GM21825 (cell line): ENCODE results near the gene PHTF1.

Experiments
- ATAC-seq: cut with Tn5 transposase; IDR thresholded peaks from one replicate; pipeline ENCODE4 v1.9.1; 2021; ENCODE audit warnings: mild to moderate bottlenecking, moderate library complexity; ENCODE audit not compliant: unreplicated experiment

The PHTF1 gene

DNA sequence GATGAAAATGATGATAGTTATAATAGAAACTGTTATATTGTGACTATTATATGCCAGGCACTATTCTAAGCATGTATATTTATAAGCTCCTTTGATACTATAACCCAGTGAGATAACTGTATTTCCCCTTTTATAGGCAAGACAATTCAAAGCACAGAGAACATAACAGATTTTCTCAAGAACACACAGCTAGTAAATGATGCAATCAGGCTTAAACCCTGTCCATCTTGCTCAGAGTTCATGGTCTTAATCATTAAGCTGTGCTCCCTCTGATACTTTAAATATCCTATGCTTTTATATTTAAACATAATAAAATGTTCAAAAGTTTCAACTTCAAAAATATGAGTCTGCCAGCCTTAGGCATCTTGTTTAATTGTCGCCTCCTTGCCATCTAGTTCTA is 88.6 kb downstream of the PHTF1 start:
- ATAC-seq = no peak

DNA sequence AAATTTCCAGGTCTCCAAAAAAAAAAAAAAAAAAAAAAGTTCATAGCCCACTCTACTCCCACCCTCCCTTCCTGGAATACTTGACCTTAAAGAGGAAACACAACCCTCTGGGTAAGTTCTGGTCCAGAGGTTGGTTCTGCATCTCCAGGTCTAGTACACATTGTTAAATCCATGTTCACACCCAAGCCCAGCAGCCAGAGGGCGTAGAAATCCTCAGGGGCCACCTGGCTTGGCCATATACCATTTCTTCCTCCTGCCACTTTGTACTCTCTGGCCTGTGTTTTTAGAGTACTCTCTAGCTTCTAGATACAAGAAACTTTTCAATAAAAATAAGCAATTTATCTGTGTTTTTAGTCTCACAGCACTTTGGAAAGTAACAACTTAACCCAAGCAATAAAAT is 89.3 kb downstream of the PHTF1 start:
- no peak for ATAC-seq

DNA sequence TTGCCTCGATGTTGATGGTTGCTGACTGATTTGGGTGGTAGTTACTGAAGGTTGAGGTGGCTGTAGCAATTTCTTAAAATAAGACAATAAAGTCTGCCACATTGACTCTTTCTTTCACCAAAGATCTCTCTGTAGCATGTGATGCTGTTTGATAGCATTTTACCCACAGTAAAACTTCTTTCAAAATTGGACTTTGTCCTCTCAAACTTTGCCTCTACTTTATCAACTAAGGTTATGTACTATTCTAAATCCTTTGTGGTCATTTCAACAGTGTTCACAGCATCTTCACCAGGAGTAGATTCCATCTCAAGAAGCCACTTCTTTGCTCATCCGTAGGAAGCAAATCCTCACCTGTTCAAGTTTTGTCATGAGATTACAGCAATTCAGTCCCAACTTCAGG is 93.2 kb downstream of the PHTF1 start:
- ATAC-seq = no peak

DNA sequence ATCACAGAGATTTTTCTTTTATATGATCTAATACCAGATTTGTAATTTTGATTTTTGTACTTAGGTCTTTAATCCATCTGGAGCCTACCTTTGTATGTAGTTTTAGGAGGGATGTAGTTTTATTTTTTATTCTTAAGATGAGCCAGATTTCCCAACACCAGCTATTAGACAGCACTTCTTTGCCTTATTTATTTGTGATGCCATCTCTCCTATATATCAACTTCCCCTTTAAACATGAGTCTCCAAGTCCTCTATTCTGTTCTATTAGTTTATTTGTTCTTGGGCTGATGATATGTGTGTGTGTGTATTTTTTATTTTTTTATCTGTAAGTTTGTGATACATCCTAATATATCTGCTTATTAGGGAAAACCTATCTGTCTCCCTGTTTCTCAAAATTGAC is 94.2 kb downstream of the PHTF1 start:
- no peak for ATAC-seq

DNA sequence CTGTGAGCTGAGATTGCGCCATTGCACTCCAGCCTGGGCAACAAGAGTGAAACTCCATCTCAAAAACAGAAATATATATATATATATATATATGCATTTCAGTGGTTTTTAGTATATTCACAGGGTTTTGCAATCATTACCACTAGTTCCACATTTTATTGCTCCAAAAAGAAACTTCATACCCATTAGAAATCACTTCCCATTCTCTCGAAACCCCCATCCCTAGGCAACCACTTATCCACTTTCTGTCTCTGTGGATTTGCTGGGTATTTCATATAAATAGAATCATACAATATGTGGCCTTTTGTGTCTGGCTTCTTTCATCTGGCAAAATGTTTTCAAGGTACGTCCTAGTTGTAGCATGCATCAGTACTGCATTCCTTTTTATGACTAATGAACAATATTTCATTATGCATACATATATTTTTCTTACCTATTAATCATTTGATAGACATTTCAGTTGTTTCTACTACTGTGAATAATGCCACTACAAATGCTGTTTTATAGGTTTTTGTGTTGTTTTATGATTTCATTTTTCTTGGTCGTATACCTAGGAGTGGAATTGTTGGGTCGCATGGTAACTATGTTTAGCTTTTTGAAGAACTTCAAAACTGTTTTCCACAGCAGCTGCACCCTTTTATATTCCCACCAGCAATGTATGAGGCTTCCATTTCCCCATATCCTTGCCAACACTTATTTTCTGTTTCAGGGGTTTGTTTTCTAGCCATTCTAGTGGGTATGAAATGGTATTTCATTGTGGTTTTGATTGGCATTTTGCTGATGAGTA is 95.9 kb downstream of the PHTF1 start:
- ATAC-seq = no peak

DNA sequence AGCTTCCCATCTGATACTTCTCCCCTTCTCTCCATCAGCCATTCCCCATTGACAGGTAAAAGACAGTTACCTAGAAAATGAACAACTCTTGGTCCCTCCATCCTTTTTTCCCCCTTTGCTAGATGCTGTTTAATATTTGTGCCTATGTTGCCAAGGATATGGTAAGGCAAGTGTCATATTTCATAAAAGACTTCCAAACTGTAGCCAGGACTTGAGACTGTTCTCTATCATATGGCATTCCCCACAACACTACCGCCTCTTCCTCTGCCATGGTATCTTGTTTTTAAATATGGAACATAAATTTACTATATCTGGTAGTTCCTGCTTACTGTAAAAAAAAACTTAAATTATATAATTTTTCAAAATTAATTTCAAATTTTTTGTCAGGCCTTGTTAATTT is 97.2 kb downstream of the PHTF1 start:
- no peak for ATAC-seq

DNA sequence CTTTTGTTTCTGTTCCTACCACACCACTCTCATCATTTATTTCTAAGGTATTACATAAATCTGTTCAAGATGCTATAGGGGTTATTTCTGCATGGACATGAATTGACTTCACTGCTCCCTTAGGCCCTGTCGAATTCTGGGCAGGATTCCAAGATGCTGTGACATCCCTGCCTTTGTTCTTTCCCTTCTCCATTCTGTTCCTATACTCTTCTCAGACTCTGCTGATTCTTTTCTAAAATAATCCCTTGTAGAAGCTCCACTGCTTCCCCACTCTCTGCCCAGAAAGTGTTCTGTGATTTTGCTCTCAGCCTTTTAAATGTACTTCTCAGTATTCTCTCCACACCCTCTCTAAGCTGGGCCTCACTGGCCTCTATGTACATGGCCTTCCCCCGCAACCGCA is 99.2 kb downstream of the PHTF1 start:
- ATAC-seq = no peak

DNA sequence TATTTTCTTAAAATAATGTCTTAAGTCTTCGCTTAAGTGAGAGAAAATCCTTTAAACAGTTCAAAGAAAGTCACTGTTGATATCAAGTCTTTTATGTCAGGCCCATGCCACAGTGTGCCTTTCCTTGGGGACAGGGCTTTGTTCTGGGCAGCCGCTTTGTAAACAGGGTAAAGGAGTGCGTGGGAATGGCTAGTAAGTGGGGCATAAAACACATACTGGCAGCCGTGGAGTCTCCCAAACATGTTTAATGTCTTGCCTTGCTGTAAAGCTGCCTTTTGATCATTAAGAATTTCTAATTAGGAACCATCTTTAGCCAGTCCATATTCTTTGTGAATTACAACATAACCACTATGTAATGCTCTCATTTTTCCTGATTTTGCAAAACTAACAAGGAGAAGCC is 99.7 kb downstream of the PHTF1 start:
- ATAC-seq = no peak

DNA sequence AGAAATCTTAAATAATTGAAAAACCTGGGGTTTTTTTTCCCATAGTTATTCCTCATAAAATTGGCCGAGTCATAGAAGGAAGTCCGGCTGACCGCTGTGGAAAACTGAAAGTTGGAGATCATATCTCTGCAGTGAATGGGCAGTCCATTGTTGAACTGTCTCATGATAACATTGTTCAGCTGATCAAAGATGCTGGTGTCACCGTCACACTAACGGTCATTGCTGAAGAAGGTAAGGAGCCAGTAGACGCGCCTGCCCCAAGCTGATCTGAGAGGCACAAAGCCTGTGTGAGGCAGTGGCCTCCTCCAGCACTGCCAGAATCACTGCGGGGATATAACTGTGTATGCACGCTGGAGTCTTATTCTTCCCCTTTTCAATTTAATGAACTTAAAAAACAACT is 100.3 kb downstream of the PHTF1 start:
- ATAC-seq = no peak

DNA sequence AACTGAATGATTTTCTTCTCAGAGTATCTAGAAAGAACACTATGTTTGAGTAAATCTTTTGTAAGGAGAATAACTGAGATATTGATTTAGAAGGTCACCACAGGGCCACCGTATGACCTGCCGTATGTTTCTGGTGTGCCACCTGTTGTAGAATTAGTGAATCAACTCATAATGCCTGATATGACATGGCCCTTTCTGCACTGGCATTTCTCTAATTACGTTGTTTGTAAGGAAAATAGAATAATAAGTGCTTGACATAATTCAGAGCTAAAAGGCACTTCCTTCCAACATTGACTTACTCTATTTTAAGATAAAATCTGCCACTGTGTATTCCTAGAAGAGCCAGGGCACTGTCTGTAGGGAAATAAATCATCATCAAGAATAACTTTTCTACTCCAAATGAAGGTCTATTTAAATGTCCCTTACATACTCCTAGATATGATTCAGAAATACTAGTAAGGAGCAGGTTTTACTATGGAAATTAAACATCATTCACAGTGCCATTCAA is 101.7 kb downstream of the PHTF1 start:
- no peak for ATAC-seq

DNA sequence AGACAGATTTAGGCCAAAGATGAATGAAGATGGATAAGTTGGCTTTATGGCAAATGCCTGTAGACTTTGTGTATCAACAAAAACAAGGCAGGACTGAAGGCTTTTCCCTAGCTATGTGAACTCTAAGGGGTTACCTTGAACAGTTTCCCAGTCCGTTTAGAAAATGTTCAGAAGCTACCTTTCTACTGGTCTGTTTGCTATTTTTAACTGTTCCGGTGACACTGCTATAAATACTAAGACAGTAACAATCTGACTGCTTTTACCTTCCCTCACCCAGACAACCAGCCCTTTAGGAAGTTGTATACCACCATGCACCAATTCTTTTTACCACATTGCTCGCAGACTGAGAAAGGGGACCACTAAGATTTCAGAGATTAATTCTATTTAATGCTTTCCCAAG is 102.2 kb downstream of the PHTF1 start:
- no peak for ATAC-seq

DNA sequence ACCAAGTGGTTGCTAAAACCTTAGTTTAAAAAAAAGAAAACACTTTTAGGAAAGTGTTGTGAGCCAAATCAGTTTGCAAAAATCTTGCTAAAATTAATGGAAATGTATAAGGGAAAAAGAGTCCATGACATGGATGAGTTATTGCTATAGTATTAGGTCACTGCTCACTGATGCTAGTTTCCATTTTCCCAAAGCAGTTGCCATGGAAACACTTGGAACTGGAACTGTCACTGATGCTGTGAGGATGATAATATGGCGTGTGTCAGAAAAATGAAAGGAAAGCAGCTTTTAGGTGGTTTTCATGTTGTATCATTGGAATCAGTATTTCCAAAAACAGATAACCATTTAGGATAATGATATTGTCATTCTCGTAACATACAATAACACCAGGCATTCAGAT is 104.4 kb downstream of the PHTF1 start:
- no peak for ATAC-seq

DNA sequence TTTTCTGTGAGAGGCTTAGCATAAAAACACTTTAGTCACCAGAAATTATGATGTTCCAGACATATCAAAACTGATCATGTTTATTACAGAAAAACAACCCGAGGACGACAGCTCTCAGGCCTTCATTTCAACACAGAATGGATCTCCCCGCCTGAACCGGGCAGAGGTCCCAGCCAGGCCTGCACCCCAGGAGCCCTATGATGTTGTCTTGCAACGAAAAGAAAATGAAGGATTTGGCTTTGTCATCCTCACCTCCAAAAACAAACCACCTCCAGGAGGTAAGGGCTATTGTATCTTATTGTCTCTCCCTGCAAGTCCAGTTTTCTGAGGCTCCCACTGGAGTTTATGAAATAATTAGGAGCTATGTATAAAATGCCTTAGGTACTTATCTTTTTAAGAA is 105.5 kb downstream of the PHTF1 start:
- no peak for ATAC-seq

DNA sequence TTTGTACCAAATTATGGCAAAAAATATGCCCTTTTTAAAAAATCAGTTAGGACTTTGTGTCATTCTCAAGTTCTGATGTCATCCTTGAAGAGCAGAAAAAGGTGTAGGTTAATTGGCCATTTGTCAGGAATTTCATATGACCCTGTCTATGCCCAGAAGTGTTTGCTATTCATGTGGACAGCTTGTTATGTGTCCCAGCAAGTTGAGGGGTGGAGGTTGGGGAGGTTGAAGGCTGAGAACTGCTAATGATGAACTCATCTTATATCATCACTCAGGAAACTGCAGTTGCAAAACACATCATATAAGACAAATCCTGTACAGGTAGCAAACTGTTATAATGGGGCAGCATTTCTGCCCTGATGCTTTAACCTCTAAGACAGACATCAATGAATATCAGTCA is 106.5 kb downstream of the PHTF1 start:
- no peak for ATAC-seq

DNA sequence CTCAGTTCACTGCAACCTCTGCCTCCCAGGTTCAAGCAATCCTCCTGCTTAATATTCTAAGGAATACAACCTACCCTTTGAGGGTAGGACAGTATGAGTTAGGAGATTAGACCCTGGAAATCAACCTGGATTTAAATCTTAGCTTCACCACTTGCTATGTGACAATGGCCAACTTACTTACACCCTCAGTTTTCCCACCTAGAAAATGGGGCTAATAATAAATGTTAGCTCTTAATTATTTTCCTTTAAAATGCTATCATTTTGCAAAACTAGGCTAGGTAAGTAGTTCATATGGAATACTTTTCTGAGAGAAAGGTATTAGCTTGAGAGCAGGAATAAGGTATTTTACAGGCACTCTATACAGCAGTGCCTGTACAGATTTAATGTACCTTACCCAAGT is 110.8 kb downstream of the PHTF1 start:
- no peak for ATAC-seq

DNA sequence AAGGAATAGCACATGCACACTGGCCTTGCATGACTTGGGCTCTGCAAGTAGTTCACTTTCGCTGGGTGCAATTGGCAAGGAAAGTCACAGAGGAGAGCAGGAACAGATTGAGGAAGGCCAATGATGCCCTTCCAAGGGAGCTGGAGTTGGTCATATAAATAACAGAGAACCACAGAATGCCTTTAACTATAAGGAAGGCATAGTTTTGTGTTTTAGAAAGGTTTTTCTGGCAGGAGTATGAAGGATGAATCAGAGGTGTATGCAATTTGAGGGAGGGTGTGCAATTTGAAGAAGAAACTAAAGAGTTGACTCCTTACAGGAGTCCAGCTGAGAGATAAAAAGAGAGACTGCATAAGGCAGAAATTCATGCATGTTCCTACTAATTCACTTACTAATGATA is 112.1 kb downstream of the PHTF1 start:
- ATAC-seq = no peak
